ENCODE results near the gene MBNL2. TPM values are rescaled to one million over a fixed set of nuclear protein-coding genes. Genes with fewer than 3 reads are reported as not detected.

MBNL2 gene
- total RNA-seq, 3 donors from 2014 or later (not counting 1 experiment from before 2014, with no cell fraction given), result 30.9 to 38.3 (median 33.1) TPM

GRCh38 chr13:97242755-97243497 is 20.8 kb downstream of the MBNL2 start:
- DNase-seq, result no peak
- H3K9me3 ChIP-seq (ENCODE audit: control insufficient read depth, insufficient read depth, low read length), result no peaks in the 10 kb centered on the region
- Mint-ChIP-seq H3K27ac (no peak overlapping the region), H3K4me1 (peaks cover 59 to 60% of the 10 kb centered on the region in 2 donors), H3K36me3 (no peaks in the 10 kb centered on the region), H3K4me3 (no peak overlapping the region), H3K9me3 (no peaks in the 10 kb centered on the region), H3K27me3 (ENCODE audit: low read depth in 2 of 2) (no peaks in the 10 kb centered on the region)
- peaks cover 15% of the 10 kb centered on the region for H3K4me1 ChIP-seq (ENCODE audit: control insufficient read depth, insufficient read depth, low read length)
- intact Hi-C loops (cut with micrococcal nuclease), result no loop called here
- H3K27ac ChIP-seq (ENCODE audit: low read length), result no peak overlapping the region
- WGBS (ENCODE audit: insufficient coverage), result 98% methylated on average over 12 of the region's 13 CpGs
- no peak overlapping the region for H3K4me3 ChIP-seq (ENCODE audit: low read length)
- no peaks in the 10 kb centered on the region for H3K36me3 ChIP-seq (ENCODE audit: control insufficient read depth, insufficient read depth, low read length)
- no peaks in the 10 kb centered on the region for H3K27me3 ChIP-seq (ENCODE audit: control insufficient read depth, insufficient read depth, low read length)
- no peak for TF ChIP-seq CTCF (IDR thresholded peaks at IDR 0.05)
- ATAC-seq, result no peak

GRCh38 chr13:97243915-97244781 is 22.0 kb downstream of the MBNL2 start:
- peak overlapping the region in 1 of 2 donors; percentile 53 for H3K27ac Mint-ChIP-seq
- no peaks in the 10 kb centered on the region for H3K9me3 ChIP-seq (ENCODE audit: control insufficient read depth, insufficient read depth, low read length)
- no peak for ATAC-seq
- no peak overlapping the region for H3K4me3 Mint-ChIP-seq
- no peak overlapping the region for H3K27ac ChIP-seq (ENCODE audit: low read length)
- peaks cover 47 to 49% of the 10 kb centered on the region in 2 donors for H3K4me1 Mint-ChIP-seq
- no peaks in the 10 kb centered on the region for H3K27me3 ChIP-seq (ENCODE audit: control insufficient read depth, insufficient read depth, low read length)
- intact Hi-C loops (cut with micrococcal nuclease), result no loop called here
- H3K4me1 ChIP-seq (ENCODE audit: control insufficient read depth, insufficient read depth, low read length), result peaks cover 6% of the 10 kb centered on the region
- no peaks in the 10 kb centered on the region for H3K27me3 Mint-ChIP-seq (ENCODE audit: low read depth in 2 of 2)
- no peaks in the 10 kb centered on the region for H3K36me3 Mint-ChIP-seq
- 91% methylated on average over 8 of the region's 8 CpGs for WGBS (ENCODE audit: insufficient coverage)
- H3K4me3 ChIP-seq (ENCODE audit: low read length), result no peak overlapping the region
- no peaks in the 10 kb centered on the region for H3K9me3 Mint-ChIP-seq
- no peak for DNase-seq
- H3K36me3 ChIP-seq (ENCODE audit: control insufficient read depth, insufficient read depth, low read length), result no peaks in the 10 kb centered on the region
- no peak for TF ChIP-seq CTCF (IDR thresholded peaks at IDR 0.05)

GRCh38 chr13:97245011-97245410 is 22.9 kb downstream of the MBNL2 start:
- Histone ChIP-seq H3K4me3 (ENCODE audit: low read length) (no peak overlapping the region), H3K36me3 (ENCODE audit: control insufficient read depth, insufficient read depth, low read length) (no peaks in the 10 kb centered on the region), H3K27ac (ENCODE audit: low read length) (no peak overlapping the region), H3K4me1 (ENCODE audit: control insufficient read depth, insufficient read depth, low read length) (peaks cover 6% of the 10 kb centered on the region), H3K9me3 (ENCODE audit: control insufficient read depth, insufficient read depth, low read length) (no peaks in the 10 kb centered on the region), H3K27me3 (ENCODE audit: control insufficient read depth, insufficient read depth, low read length) (no peaks in the 10 kb centered on the region)
- DNase-seq (no peak), ATAC-seq (no peak)
- no peak overlapping the region for H3K4me3 Mint-ChIP-seq
- no peak overlapping the region for H3K27ac Mint-ChIP-seq
- intact Hi-C loops (cut with micrococcal nuclease), result no loop called here
- H3K27me3 Mint-ChIP-seq (ENCODE audit: low read depth in 2 of 2), result no peaks in the 10 kb centered on the region
- H3K36me3 Mint-ChIP-seq, result no peaks in the 10 kb centered on the region
- peaks cover 45 to 46% of the 10 kb centered on the region in 2 donors for H3K4me1 Mint-ChIP-seq
- no peak for TF ChIP-seq CTCF (IDR thresholded peaks at IDR 0.05)
- no peaks in the 10 kb centered on the region for H3K9me3 Mint-ChIP-seq
